GM18867 (cell line): ENCODE data around the gene PROCA1.

ENCODE experiments used
- ATAC-seq: cut with Tn5 transposase; IDR thresholded peaks from one replicate; pipeline ENCODE4 v1.9.1; 2021; ENCODE audit warnings: mild to moderate bottlenecking, moderate library complexity; ENCODE audit not compliant: unreplicated experiment

The PROCA1 gene, protein sequence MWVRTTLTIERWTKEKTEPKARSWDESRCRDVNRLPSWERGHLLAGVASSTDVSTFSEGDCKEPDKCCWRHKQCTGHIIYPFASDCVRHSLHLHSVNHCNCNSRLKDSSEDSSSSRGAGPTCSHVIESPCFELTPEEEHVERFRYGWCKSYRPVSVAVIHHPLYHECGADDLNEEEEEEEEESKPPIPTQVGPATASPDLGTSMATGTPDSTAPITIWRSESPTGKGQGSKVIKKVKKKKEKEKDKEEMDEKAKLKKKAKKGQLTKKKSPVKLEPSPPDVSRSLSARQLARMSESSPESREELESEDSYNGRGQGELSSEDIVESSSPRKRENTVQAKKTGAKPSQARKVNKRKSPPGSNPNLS

DNA sequence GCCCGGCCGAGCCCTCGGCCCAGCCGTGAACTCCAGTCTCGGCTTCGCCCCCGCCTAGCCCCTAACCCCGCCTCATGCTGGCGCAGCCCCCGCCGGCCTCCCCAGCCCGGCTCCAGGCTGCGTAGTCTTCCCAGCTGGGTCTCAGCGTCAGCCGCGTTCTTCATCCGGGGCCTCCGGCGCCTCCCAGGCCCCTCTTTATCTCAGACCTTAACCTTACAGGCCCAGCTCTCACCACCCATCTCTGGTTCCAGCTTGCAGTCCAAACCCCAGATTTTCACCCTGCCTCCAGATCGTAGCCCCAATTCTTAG, at the start of gene PROCA1:
Gene PROCA1 (minus strand): TSS at position 166 of the 309 bp plus-strand sequence. CDS start 228 bp downstream, outside the sequence.
- ATAC-seq, result peak; percentile 30

DNA sequence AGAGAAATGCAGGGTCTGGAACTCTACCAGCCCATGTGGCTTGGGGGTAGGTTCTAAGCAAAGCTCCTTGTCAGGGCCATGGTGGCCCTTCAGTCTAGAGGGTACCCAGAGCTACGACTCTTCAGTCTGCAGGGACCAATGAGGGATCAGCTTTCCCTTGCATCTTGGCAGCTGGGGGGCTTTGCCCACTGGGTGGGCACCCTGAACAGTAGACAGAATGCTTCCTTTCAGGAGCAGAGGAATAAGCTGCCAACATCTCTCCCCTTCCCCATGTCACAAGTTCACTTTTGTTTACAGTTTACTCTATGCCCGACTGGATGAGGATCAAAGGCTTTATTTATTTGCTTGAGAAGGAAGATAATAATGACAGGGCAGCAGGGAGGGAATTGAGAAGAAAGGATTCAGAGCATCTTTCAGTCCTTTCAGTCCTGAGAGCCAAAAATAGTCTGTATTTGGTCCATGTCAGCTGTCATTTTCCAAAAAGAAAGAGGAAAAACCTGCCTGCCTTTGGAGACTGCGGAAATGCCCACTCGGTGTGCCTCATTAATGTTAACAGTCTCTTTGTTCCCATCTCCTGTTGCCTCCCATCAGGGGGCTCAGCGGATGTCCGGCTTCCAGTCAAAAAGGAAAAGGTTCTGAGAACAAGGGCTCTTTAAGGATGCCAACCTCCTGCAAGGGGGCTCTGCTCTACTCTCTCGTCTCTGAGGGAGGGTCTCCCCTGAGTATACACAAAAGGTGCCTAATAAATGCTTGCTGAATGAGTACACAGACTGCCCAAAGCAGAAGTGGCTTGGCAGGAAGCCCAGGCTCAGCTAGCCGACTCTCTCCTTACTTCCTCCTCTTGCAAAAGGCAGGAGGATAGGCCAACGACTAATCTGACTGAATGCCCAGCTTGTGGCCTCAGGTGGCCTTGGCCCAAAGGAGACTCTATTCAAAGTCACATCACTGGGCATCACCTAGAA, 49.2 kb upstream of the PROCA1 start:
- no peak for ATAC-seq

DNA sequence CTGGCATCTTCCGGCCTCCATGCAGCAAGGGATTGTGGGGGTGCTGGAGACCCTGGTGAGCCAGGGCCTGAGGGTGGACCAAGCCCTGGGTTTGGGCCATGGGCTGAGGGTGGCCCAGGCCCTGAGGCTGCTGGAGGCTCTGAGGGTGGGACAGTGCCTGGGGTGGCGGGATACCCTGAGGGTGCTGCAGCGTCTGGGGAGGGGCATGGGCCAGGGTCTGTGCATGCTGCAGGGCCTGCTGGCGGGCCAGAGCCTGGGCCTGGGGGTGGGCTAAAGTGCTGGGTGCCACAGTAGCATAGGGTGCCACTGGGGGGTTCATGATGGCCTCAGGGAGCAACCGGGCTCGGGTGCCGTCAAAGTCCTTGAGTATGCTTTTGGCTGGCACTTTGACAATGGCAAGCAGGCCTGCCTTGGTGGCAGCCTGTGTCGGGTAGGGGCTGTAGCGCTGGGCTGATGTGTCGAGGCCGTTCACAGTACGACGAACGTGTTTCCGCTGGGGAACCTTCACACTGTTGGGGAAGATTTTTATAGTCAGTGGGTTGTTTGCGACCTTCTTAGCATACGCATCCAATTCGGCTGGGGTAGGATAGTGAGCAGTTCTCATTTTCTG, 47.7 kb upstream of the PROCA1 start:
- no peak for ATAC-seq

DNA sequence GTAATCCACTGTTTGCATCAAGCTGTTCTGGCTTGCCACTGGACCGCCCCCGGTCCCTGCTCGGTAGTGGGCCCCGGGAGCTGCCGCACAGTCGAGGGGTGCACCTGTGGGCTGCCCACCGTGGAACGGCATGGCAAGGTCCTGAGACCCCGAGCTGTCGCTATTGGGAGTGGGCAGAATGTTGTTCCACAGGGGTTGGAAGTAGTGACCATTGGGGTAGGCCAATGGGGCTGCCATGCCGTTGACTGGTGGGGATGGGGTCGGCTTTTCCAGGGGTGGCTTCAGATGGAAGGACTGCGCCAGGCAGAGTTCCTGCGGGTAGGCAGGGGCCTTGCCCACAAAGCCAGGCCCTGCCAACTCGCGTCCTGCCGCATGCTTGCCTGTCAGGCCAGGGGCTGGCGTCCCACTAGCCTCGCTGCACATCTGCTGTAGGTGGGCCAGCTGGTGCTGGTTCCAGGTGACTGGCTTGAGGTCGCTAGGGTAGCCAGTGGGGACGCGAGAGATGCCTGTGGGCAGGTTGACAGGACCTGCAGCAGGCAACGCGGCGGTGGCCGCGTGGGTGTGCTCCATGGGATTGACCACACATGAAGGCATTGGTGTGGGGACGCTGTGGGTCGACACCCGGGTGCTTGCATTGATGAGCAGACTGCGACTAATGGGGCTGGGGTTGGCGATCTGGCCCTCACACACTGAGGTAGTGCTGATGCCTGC, 46.9 kb upstream of the PROCA1 start:
- no peak for ATAC-seq

DNA sequence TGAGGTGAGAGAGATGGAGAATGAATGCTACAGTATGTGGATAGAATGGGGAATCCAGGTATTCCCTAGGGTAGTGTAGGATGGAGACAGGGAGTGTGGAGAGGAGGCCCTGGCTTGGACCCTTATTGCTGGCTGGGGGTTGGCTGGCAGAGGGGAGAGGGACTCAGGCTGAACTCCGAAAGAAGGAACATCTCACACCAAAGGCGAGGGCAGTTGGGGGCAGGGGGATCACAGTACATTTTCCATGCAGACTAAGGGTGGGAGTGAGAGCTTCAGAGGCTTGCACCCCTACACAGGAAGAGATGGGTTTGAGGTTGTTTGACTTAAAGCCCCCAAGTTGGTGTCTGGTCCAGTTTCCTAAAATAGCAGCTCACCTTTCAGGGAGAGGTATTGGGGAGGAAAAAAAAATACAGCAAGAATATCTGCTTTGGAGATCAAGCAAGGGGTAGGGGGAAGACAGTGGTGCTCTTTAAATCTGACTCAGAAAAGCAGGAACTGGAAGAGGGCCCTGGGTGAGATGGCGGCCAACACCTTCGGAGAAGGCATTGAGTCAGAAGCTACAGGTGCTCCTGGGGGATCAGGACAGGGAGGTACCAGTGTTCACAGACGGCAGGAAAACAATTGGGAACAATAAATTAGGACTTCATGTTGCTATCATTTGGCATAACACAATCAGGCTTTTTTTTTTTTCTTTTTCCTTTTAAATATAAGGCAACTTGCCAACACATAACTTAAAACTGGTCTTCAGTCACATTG, 44.5 kb upstream of the PROCA1 start:
- ATAC-seq, result no peak

DNA sequence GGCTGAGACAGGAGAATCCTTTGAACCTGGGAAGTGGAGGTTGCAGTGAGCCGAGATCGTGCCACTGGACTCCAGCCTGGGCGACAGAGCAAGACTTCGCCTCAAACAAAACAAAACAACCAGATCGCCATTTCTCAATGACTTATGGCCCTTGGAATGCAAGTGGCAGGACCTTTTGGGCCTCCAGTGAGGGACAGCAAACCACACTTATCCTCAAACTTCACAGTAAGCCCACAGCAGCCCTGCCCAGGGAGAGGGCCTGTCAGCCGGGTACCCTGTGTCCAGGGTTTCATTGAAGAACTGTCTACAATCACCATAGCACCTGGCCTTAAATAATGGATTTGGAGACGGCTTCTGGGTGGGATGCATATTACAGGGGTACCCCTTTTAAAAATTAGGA, 43.8 kb upstream of the PROCA1 start:
- no peak for ATAC-seq

- no peak for ATAC-seq
Observed at GRCh38 chr17:28751600-28752366, 40.1 kb upstream of the PROCA1 start.

- ATAC-seq, result peak; percentile 68
Observed at GRCh38 chr17:28750178-28751047, 38.7 kb upstream of the PROCA1 start.

DNA sequence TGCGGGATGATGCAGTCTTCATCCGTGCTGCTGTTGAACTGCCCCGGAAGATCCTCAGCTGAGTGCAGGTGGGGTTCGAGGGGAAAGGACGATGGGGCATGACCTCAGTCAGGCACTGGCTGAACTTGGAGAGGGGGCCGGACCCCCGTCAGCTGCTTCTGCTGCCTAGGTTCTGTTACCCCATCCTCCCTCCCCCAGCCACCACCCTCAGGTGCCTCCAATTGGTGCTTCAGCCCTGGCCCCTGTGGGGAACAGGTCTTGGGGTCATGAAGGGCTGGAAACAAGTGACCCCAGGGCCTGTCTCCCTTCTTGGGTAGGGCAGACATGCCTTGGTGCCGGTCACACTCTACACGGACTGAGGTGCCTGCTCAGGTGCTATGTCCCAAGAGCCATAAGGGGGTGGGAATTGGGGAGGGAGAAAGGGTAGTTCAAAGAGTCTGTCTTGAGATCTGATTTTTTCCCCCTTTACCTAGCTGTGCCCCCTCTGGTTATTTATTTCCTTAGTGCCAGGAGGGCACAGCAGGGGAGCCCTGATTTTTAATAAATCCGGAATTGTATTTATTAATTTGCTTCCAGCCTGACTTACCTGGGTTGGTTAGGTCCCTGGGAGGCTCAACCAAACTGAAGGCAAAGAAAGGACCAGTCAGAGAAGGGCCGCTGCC, 38.0 kb upstream of the PROCA1 start:
- no peak for ATAC-seq

- ATAC-seq, result no peak
Observed at GRCh38 chr17:28748852-28749515, 37.3 kb upstream of the PROCA1 start.

GRCh38 chr17:28747801-28748750, 36.4 kb upstream of the PROCA1 start:
- ATAC-seq, result no peak

DNA sequence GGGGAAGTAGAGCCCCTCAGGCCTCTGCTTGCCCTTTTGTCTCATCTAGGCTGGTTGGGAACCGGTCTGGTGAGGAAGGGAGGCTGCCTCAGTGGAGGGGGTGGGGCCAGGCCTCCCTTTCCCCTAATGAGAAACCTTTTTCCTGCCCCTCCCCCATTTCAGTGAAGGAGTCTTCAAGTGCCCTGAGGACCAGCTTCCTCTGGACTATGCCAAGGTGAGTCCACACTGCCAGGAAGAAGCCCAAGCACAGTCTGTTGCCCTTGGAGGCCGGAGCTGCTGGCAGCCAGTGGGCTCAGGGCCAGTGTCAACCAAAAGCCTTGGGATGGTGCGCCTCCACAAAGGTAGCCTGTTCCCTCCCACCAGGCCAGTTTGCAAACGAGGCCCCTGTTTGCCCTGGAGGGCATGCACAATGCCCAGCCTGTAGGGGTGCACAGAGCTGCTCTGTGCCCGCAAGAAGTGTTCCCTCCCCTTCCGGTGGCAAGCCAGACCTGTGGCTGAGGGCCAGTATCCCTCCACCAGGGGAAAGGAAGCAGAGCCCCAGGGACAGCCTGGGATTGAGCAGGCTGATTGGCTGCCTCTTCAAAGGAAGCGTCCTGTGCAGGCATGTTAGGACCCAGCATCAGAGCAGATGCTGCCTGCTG, 35.5 kb upstream of the PROCA1 start:
- ATAC-seq, result no peak

GRCh38 chr17:28746611-28747050, 34.9 kb upstream of the PROCA1 start:
- ATAC-seq, result no peak

DNA sequence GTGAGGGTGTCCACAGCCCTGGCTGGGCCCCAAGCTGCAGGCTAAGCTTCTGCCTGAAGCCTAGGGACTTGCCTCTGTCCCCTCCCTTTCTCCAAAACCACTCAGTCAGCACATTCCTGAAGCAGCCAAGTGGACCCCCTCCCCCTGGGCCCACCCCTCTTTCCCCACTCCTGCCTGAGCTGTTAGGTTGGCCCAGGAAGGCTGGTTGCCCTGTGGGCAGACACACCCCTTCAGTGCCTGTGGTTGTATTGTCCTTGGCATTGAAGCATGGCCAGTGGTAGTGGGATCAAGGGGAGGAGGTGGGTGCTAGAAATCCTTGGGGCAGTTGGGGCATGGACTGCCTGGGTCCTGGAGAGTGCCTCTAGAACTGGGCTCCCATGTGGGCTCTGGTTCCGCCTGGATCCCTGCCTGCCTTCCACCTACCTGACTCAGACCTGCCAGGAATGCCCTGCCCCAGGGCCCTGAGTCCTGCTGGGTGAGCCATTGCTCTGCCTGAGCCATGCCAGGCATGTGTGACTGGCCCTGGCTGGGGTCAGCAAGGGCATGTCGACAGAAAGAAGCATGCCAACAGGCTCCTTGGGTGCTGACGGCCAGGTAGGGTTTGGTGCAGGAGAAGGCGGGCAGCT, 34.2 kb upstream of the PROCA1 start:
- no peak for ATAC-seq
